NCI-H146 treated with DMSO at 0.1 percent for 48 hours (cell line): ENCODE data around the gene RNF121.

ENCODE experiments used
- DNase-seq: peaks from one replicate; lab custom pipeline; 2025; ENCODE audit not compliant: unreplicated experiment; lab: John Stamatoyannopoulos, UW

RNF121 gene

GRCh38 chr11:72030472-72031045 lies 101.7 kb downstream of the RNF121 start:
- DNase-seq: no peak

- no peak for DNase-seq
Observed at GRCh38 chr11:72036687-72037086, 107.8 kb downstream of the RNF121 start.

GRCh38 chr11:72037554-72038311 lies 108.9 kb downstream of the RNF121 start:
- peak; percentile 8 for DNase-seq

- no peak for DNase-seq
Observed at GRCh38 chr11:72038491-72038890, 109.6 kb downstream of the RNF121 start.

GRCh38 chr11:72039031-72039855 lies 110.4 kb downstream of the RNF121 start:
- DNase-seq: no peak

GRCh38 chr11:72039856-72040401 lies 111.1 kb downstream of the RNF121 start:
- DNase-seq: no peak

- DNase-seq: peak; percentile 86
Observed at GRCh38 chr11:72040491-72041363, 111.9 kb downstream of the RNF121 start.

GRCh38 chr11:72041364-72042063 lies 112.7 kb downstream of the RNF121 start:
- peak; percentile 27 for DNase-seq

- DNase-seq: no peak
Observed at GRCh38 chr11:72042064-72042745, 113.4 kb downstream of the RNF121 start.

- DNase-seq: no peak
Observed at GRCh38 chr11:72045849-72046248, 117.0 kb downstream of the RNF121 start.
